ENCODE data around the gene PTCHD1.

Gene PTCHD1

GRCh38 chrX:23372220-23372902 is 37.7 kb downstream of the PTCHD1 start:
- TF ChIP-seq, protein P1, sequence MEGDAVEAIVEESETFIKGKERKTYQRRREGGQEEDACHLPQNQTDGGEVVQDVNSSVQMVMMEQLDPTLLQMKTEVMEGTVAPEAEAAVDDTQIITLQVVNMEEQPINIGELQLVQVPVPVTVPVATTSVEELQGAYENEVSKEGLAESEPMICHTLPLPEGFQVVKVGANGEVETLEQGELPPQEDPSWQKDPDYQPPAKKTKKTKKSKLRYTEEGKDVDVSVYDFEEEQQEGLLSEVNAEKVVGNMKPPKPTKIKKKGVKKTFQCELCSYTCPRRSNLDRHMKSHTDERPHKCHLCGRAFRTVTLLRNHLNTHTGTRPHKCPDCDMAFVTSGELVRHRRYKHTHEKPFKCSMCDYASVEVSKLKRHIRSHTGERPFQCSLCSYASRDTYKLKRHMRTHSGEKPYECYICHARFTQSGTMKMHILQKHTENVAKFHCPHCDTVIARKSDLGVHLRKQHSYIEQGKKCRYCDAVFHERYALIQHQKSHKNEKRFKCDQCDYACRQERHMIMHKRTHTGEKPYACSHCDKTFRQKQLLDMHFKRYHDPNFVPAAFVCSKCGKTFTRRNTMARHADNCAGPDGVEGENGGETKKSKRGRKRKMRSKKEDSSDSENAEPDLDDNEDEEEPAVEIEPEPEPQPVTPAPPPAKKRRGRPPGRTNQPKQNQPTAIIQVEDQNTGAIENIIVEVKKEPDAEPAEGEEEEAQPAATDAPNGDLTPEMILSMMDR (IDR thresholded peaks at IDR 0.05; ENCODE audit: borderline replicate concordance, control extremely low read depth, extremely low read depth, insufficient read depth, missing control alignments), result no peak
- no peak for DNase-seq (ENCODE audit: low spot score)
- in situ Hi-C loops (cut with MboI; ENCODE audit: low sequenced_read_pairs, unreplicated experiment), result no loop called here

DNA sequence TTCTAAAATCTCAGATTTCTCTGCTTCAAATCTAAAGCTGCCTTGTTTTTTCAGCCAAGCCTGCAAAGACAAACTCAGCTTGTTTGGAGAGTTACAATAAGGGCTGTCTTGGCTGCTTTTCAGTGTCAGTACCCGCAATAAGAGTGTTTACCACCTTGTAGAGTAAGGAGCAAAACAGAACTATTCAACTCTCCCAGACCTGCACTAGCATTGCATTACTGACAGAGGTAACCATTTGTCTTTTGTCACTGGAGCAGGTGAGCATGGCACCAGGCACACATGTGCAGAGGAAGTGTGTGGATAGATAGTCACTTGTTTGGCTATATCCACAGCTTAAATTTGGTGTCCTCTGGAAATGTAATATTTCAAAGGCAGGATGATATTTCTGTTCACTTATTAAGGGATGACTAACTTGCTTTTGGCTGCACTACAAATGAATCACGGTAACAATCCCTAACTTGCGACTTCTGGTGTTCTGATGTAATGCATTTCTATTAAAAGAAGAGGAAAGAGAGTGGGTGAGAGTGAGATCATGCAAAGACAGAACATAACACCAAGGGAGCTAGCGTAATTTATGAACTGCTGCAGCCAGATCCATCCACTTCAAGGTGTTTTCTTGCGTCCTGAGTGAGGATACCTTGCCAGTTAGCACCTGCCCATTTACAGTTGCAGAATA is 38.6 kb downstream of the PTCHD1 start:
- in situ Hi-C loops (cut with MboI; ENCODE audit: low sequenced_read_pairs, unreplicated experiment), result no loop called here
- DNase-seq (ENCODE audit: low spot score), result no peak
- TF ChIP-seq, protein P1 (IDR thresholded peaks at IDR 0.05; ENCODE audit: borderline replicate concordance, control extremely low read depth, extremely low read depth, insufficient read depth, missing control alignments), result no peak

- in situ Hi-C loops (cut with MboI; ENCODE audit: low sequenced_read_pairs, unreplicated experiment), result no loop called here
- TF ChIP-seq, protein P1 (IDR thresholded peaks at IDR 0.05; ENCODE audit: borderline replicate concordance, control extremely low read depth, extremely low read depth, insufficient read depth, missing control alignments), result no peak
- no peak for DNase-seq (ENCODE audit: low spot score)
Observed at GRCh38 chrX:23374291-23374690, 39.6 kb downstream of the PTCHD1 start.

DNA sequence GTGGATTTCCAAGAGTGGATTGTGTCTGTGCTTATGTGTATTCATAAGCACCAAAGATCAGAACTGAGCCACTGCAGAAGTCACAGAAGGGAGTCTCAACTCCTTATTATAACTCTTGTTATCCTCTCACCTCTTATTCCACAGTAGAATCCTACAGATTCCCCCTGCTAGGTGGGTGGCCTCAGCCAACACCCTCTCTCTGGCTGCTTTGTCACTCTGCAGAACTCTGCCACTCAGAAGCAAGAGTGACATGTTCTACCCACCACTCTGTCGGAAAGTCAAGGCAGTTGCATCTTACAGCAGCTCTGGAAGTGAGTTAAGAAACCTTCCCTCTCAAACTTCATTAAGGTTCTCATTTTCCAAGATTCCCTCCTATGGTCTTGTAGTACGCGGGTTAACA is 41.9 kb downstream of the PTCHD1 start:
- TF ChIP-seq, protein P1 (IDR thresholded peaks at IDR 0.05; ENCODE audit: borderline replicate concordance, control extremely low read depth, extremely low read depth, insufficient read depth, missing control alignments), result no peak
- in situ Hi-C loops (cut with MboI; ENCODE audit: low sequenced_read_pairs, unreplicated experiment), result no loop called here
- no peak for DNase-seq (ENCODE audit: low spot score)

DNA sequence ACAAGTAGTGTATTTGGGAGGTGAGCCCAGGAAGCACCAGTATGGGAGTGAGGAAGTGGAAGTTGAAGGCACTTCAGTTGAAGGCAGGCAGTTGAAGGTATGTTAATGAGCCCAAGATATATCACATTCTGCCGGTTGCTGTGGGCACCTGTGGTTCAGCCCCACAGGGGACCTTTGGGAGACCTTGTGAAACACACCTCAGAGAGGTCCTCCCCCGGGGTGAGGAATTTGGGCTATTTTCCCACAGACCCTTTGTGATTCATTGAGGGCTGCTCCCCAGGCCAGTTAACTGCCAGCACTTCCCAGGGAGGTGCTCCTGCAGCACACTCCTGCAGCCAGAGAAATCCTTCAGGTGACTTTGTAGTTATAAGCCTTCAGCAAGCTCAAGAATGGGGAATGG is 45.9 kb downstream of the PTCHD1 start:
- DNase-seq (ENCODE audit: low spot score), result no peak
- in situ Hi-C loops (cut with MboI; ENCODE audit: low sequenced_read_pairs, unreplicated experiment), result no loop called here
- TF ChIP-seq, protein P1 (IDR thresholded peaks at IDR 0.05; ENCODE audit: borderline replicate concordance, control extremely low read depth, extremely low read depth, insufficient read depth, missing control alignments), result no peak

DNA sequence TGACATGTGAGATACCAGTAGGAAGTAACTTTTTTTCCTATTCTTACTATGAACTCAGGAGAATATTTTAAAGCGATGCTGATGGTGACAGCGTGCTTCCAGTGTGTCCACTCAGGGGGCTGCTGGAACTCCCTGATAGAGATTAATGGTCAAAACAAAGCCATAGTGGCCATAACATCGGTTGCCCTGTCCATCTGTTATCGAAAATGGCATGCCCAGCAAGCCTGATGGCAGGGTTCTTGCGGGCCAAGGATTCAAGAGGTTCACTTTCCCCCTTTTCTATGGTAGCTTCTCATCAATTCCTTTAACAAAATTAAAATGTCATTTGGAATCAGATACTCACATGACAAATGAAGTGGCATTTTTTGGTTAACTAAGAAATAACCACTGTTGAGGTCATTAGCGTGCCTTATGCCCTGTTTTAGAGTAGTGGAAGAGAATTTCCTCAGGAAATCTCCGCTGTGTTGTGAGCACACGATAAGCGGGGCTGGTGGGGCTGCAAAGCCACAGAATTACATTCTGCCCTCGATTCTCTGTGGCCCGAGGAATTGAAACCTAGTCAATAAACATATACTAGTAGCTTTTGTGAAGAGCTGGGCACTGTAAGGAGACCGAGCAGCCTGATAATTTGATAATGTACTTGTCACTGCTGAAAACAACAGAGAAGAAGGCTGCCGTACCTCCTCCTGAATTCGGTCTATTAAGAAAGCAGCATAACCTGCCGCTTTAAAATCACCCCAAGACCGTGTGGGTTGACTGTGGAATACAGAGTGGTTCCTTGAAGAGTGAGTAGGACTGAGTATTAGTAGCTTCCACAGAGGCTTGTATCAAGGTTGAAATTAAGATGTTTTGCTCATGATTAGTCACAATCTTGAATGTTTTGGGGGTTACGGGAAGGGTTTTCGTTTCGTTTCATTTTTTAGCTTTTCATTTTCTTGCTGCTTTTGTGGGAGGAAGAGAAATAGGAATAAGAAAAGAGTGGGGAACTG is 46.7 kb downstream of the PTCHD1 start:
- in situ Hi-C loops (cut with MboI; ENCODE audit: low sequenced_read_pairs, unreplicated experiment), result no loop called here

More for the DNA sequence above, 46.7 kb downstream of the PTCHD1 start:
- TF ChIP-seq, protein P1 (IDR thresholded peaks at IDR 0.05; ENCODE audit: borderline replicate concordance, control extremely low read depth, extremely low read depth, insufficient read depth, missing control alignments), result no peak
- no peak for DNase-seq (ENCODE audit: low spot score)

Measured in GM13976 (cell line).